Right lobe of liver (tissue), 4 donors: ENCODE data around the gene TFAP2C.

Experiments
- POLR2A ChIP-seq: fragments of 450-650 bp; IDR thresholded peaks from one replicate; pipeline ENCODE4 v1.6.1; 2017; ENCODE audit warnings: antibody characterized with exemption, mild to moderate bottlenecking
- TF ChIP-seq, protein P1 (sequence below), 4 donors: fragments of 200-600 bp in 3 of 4; fragments of 450-650 bp in 1 of 4; IDR thresholded peaks; one replicate each; pipeline versions ENCODE4 v1.5.1 to v1.8.0; 2016 to 2022; ENCODE audit warnings: antibody characterized with exemption in 4 of 4, mild to moderate bottlenecking in 2 of 4
- donor health status: DM: no; HTN: no; CAD: no.
- donor health status: DM: no; HTN: no; CAD: no.
- donor health status: DM: no; HTN: yes; CAD: no.

DNA sequence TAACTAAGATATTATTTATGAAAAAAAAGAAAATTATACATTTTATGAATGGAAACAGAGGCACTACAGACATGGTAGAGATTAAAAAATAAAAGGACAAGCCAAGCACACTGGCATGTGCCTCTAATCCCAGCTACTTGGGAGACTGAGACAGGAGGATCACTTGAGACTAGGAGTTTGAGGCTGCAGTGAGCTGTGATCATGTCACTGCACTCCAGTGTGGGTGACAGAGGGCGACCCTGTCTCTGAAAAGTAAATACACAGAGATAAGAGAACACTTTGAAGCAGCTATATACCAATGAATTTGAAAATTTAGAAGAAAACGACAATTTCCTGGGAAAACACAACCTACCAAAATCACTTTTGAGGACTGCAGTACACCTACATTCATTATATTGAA is 47.4 kb upstream of the TFAP2C start:
- TF ChIP-seq, protein P1, sequence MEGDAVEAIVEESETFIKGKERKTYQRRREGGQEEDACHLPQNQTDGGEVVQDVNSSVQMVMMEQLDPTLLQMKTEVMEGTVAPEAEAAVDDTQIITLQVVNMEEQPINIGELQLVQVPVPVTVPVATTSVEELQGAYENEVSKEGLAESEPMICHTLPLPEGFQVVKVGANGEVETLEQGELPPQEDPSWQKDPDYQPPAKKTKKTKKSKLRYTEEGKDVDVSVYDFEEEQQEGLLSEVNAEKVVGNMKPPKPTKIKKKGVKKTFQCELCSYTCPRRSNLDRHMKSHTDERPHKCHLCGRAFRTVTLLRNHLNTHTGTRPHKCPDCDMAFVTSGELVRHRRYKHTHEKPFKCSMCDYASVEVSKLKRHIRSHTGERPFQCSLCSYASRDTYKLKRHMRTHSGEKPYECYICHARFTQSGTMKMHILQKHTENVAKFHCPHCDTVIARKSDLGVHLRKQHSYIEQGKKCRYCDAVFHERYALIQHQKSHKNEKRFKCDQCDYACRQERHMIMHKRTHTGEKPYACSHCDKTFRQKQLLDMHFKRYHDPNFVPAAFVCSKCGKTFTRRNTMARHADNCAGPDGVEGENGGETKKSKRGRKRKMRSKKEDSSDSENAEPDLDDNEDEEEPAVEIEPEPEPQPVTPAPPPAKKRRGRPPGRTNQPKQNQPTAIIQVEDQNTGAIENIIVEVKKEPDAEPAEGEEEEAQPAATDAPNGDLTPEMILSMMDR (IDR thresholded peaks at IDR 0.05): no peak
- TF ChIP-seq POLR2A: no peak
